Gastroesophageal sphincter (tissue), 4 donors: ENCODE results near the gene ADORA2A. TPM values are rescaled to one million over a fixed set of nuclear protein-coding genes. Genes with fewer than 3 reads are reported as not detected.

Experiments used
- ATAC-seq: fragments of 150-250 bp; one replicate; pipeline ENCODE4 v1.9.1; 2016; ENCODE audit warnings: mild to moderate bottlenecking, moderate library complexity
- H3K27ac ChIP-seq, 4 donors: fragments of 200-600 bp; sonication (generic) in 3 of 4; 1 replicate in 3 of 4; 2 replicates in 1 of 4; pipeline ENCODE4 v1.5.1; 2016 to 2019
- H3K27me3 ChIP-seq: fragments of 200-600 bp; sonication (generic); one replicate; pipeline ENCODE4 v1.5.1; 2019
- H3K36me3 ChIP-seq, 2 donors: fragments of 200-600 bp; sonication (generic); one replicate each; pipeline ENCODE4 v1.5.1; 2019; ENCODE audit warnings: control low read depth in 1 of 2
- H3K4me1 ChIP-seq, 3 donors: fragments of 200-600 bp; sonication (generic); 1 replicate in 2 of 3; 2 replicates in 1 of 3; pipeline ENCODE4 v1.5.1; 2016 to 2019; ENCODE audit warnings: control low read depth in 2 of 3
- H3K4me3 ChIP-seq, 2 donors: fragments of 200-600 bp; sonication (generic); one replicate each; pipeline ENCODE4 v1.5.1; 2019; ENCODE audit warnings: mild to moderate bottlenecking in 1 of 2, moderate library complexity in 1 of 2
- H3K9me3 ChIP-seq, 3 donors: fragments of 200-600 bp; sonication (generic); one replicate each; pipeline ENCODE4 v1.5.1; 2017 to 2019; ENCODE audit warnings: control low read depth in 2 of 3
- CTCF ChIP-seq, 4 experiments: fragments of 200-600 bp in 2 of 4; fragments of 450-650 bp in 2 of 4; sonication (generic) in 1 of 4; IDR thresholded peaks; one replicate each; pipeline ENCODE4 v1.5.1; 2017 to 2019; ENCODE audit warnings: antibody characterized with exemption in 4 of 4, mild to moderate bottlenecking in 2 of 4, moderate library complexity in 2 of 4
- EP300 ChIP-seq: sonication (generic); formaldehyde crosslinking; IDR thresholded peaks from one replicate; pipeline ENCODE4 v1.6.1; 2017; ENCODE audit warnings: antibody characterized with exemption, mild to moderate bottlenecking
- POLR2A ChIP-seq, 2 donors: fragments of 450-650 bp; IDR thresholded peaks; one replicate each; pipeline ENCODE4 v1.6.1; 2017; ENCODE audit warnings: antibody characterized with exemption in 2 of 2, mild to moderate bottlenecking in 2 of 2, moderate library complexity in 1 of 2
- POLR2AphosphoS5 ChIP-seq: sonication (generic); formaldehyde crosslinking; IDR thresholded peaks from one replicate; pipeline ENCODE4 v1.6.1; 2017; ENCODE audit warnings: antibody characterized with exemption
- WGBS, 2 donors: methylation state at CpG; one replicate each; pipeline ENCODE4 v1.1.5; 2018; ENCODE audit warnings: low coverage in 1 of 2; 5-methylcytosine and 5-hydroxymethylcytosine counted together
- total RNA-seq, 4 donors: library from RNA; depleted of rRNA; stranded (reverse); fragments of >200 nt; gene quantifications; one replicate each; pipeline ENCODE4 v1.1.0, GENCODE V29; 2016

The ADORA2A gene
- total RNA-seq, 4 donors from 2014 or later, result 1.9 to 5.7 (median 3.3) TPM

- Histone ChIP-seq H3K36me3 (peaks cover 0 to 46% of the 10 kb centered on the region in 2 donors), H3K4me1 (peaks cover 0 to 28% (median 11%) of the 10 kb centered on the region in 3 donors), H3K27me3 (peaks cover 26% of the 10 kb centered on the region), H3K27ac (no peak overlapping the region), H3K9me3 (no peaks in the 10 kb centered on the region), H3K4me3 (no peak overlapping the region)
- TF ChIP-seq CTCF (IDR thresholded peaks at IDR 0.05) (no peak), POLR2AphosphoS5 (no peak), POLR2A (IDR thresholded peaks at IDR 0.05) (no peak), EP300 (no peak)
- no peak for ATAC-seq
- WGBS, 2 donors, result no CpG with 5 or more reads among the region's 16 CpGs
Measured at GRCh38 chr22:24418786-24419474, 8.5 kb upstream of the ADORA2A start.

- Histone ChIP-seq H3K9me3 (no peaks in the 10 kb centered on the region), H3K4me1 (peaks cover 0 to 33% (median 16%) of the 10 kb centered on the region in 3 donors), H3K36me3 (peaks cover 0 to 41% of the 10 kb centered on the region in 2 donors), H3K27ac (no peak overlapping the region), H3K4me3 (no peak overlapping the region), H3K27me3 (peaks cover 32% of the 10 kb centered on the region)
- no CpG with 5 or more reads among the region's 7 CpGs for WGBS, 2 donors
- TF ChIP-seq CTCF (IDR thresholded peaks at IDR 0.05), result no peak
- TF ChIP-seq POLR2AphosphoS5, result no peak
- no peak for TF ChIP-seq POLR2A (IDR thresholded peaks at IDR 0.05)
- no peak for TF ChIP-seq EP300
- no peak for ATAC-seq
Measured at GRCh38 chr22:24419475-24419850, 7.9 kb upstream of the ADORA2A start.

- Histone ChIP-seq H3K4me1 (peaks cover 0 to 39% (median 16%) of the 10 kb centered on the region in 3 donors), H3K36me3 (peaks cover 0 to 32% of the 10 kb centered on the region in 2 donors), H3K27me3 (peaks cover 40% of the 10 kb centered on the region), H3K4me3 (no peak overlapping the region), H3K9me3 (no peaks in the 10 kb centered on the region), H3K27ac (peak overlapping the region in 1 of 4 donors; percentile 11)
- 59% methylated on average over 5 of the region's 18 CpGs; no CpG with 5 or more reads in 1 of the 2 donors for whole genome bisulfite sequencing, 2 donors
- TF ChIP-seq EP300 (no peak), POLR2A (IDR thresholded peaks at IDR 0.05) (no peak), CTCF (IDR thresholded peaks at IDR 0.05) (peak in 1 of 4 experiments; percentile 5), POLR2AphosphoS5 (peak; percentile 31)
- ATAC-seq, result peak; percentile 14
Measured at GRCh38 chr22:24420072-24420976, 7.1 kb upstream of the ADORA2A start.

GRCh38 chr22:24420977-24421343 lies 6.4 kb upstream of the ADORA2A start:
- no peaks in the 10 kb centered on the region for H3K9me3 ChIP-seq
- no peak for ATAC-seq
- H3K36me3 ChIP-seq, result peaks cover 0 to 26% of the 10 kb centered on the region in 2 donors
- WGBS, 2 donors, result 83 to 100% methylated on average over 1 to 2 of the region's 11 CpGs
- no peak overlapping the region for H3K4me3 ChIP-seq
- peak overlapping the region in 1 of 4 donors; percentile 11 for H3K27ac ChIP-seq
- TF ChIP-seq POLR2A (IDR thresholded peaks at IDR 0.05) (no peak), CTCF (IDR thresholded peaks at IDR 0.05) (no peak), EP300 (no peak), POLR2AphosphoS5 (no peak)
- peaks cover 44% of the 10 kb centered on the region for H3K27me3 ChIP-seq
- peaks cover 0 to 39% (median 16%) of the 10 kb centered on the region in 3 donors for H3K4me1 ChIP-seq
